HEK293 (cell line): ENCODE results near the gene NOL3.

ENCODE experiments used
- CTCF ChIA-PET: fragments of 350-600 bp; formaldehyde crosslinking; extraction: SDS; loops from one replicate; lab custom pipeline; 2021; ENCODE audit warnings: antibody characterized with exemption; lab: Yijun Ruan, JAX
- POLR2A ChIA-PET: fragments of 300-600 bp; formaldehyde crosslinking; extraction: SDS; loops from one replicate; lab custom pipeline; 2020; ENCODE audit warnings: antibody characterized with exemption, inconsistent platforms; lab: Yijun Ruan, JAX
- H3K27ac ChIP-seq: fragments of 200-500 bp; sonication (Bioruptor generic); 2 replicates; pipeline ENCODE4 v1.5.1; 2014; ENCODE audit warnings: low read depth, low read length, control low read depth, inconsistent platforms; ENCODE audit errors: extremely low read depth
- H3K36me3 ChIP-seq, 2 experiments: fragments of 200-500 bp in 1 of 2; sonication (Bioruptor generic) in 1 of 2; 1 replicate in 1 of 2; 2 replicates in 1 of 2; pipeline ENCODE4 v1.5.1; 2014 to 2017; ENCODE audit warnings: inconsistent platforms in 2 of 2, low read length in 2 of 2; ENCODE audit not compliant: control insufficient read depth in 2 of 2, insufficient read depth in 1 of 2
- H3K4me1 ChIP-seq: fragments of 200-500 bp; sonication (Bioruptor generic); 2 replicates; pipeline ENCODE4 v1.5.1; 2014; ENCODE audit warnings: mild to moderate bottlenecking, low read length, inconsistent platforms; ENCODE audit not compliant: control insufficient read depth, insufficient read depth
- H3K4me3 ChIP-seq: 2 replicates; pipeline ENCODE4 v1.5.1; 2011; ENCODE audit warnings: low read depth, mild to moderate bottlenecking, control low read depth, low read length, moderate library complexity
- H3K9me3 ChIP-seq: fragments of 200-500 bp; sonication (Bioruptor generic); 2 replicates; pipeline ENCODE4 v1.5.1; 2014; ENCODE audit warnings: low read depth, low read length, inconsistent platforms; ENCODE audit not compliant: control insufficient read depth, insufficient read depth
- GLI2 ChIP-seq: fragments of 450-650 bp; formaldehyde crosslinking; IDR thresholded peaks from 2 replicates; pipeline ENCODE4; 2017; ENCODE audit warnings: missing biosample characterization, missing genetic modification characterization, low read depth, borderline replicate concordance
- IKZF3 ChIP-seq: fragments of 450-650 bp; IDR thresholded peaks from 2 replicates; pipeline ENCODE4 v1.5.0; 2018; ENCODE audit warnings: missing biosample characterization, mild to moderate bottlenecking, missing genetic modification characterization, moderate library complexity
- MEIS1 ChIP-seq: sonication (generic); formaldehyde crosslinking; IDR thresholded peaks from 2 replicates; pipeline ENCODE4 v1.8.1; 2022; ENCODE audit warnings: missing genetic modification reagents, mild to moderate bottlenecking, borderline replicate concordance
- ZFHX2 ChIP-seq: fragments of 450-650 bp; formaldehyde crosslinking; conservative IDR thresholded peaks from 2 replicates; pipeline ENCODE4 v1.5.1; 2016; ENCODE audit warnings: missing biosample characterization, missing genetic modification characterization
- ZNF202 ChIP-seq: fragments of 450-650 bp; formaldehyde crosslinking; IDR thresholded peaks from 2 replicates; pipeline ENCODE4 v1.5.1; 2016; ENCODE audit warnings: missing biosample characterization, missing genetic modification characterization, borderline replicate concordance
- ZNF341 ChIP-seq: fragments of 450-650 bp; formaldehyde crosslinking; IDR thresholded peaks from 2 replicates; pipeline ENCODE4; 2016; ENCODE audit warnings: low read depth, missing biosample characterization, missing genetic modification characterization
- ZNF404 ChIP-seq: fragments of 450-650 bp; formaldehyde crosslinking; IDR thresholded peaks from 2 replicates; pipeline ENCODE4 v1.5.1; 2017; ENCODE audit warnings: missing biosample characterization, missing genetic modification characterization
- ZNF501 ChIP-seq: fragments of 450-650 bp; formaldehyde crosslinking; IDR thresholded peaks from 2 replicates; pipeline ENCODE4 v1.5.1; 2016; ENCODE audit warnings: missing biosample characterization, missing genetic modification characterization
- ZNF510 ChIP-seq: fragments of 450-650 bp; formaldehyde crosslinking; IDR thresholded peaks from 2 replicates; pipeline ENCODE4 v1.5.1; 2018; ENCODE audit warnings: mild to moderate bottlenecking, missing genetic modification characterization, missing biosample characterization; ENCODE audit not compliant: insufficient replicate concordance
- ZNF530 ChIP-seq: fragments of 450-650 bp; formaldehyde crosslinking; IDR thresholded peaks from 2 replicates; pipeline ENCODE4 v1.5.1; 2016; ENCODE audit warnings: low read depth, missing biosample characterization, missing genetic modification characterization
- ZNF558 ChIP-seq: fragments of 450-650 bp; formaldehyde crosslinking; IDR thresholded peaks from 2 replicates; pipeline ENCODE4 v1.5.1; 2016; ENCODE audit warnings: missing biosample characterization, missing genetic modification characterization
- ZNF596 ChIP-seq: fragments of 450-650 bp; IDR thresholded peaks from 2 replicates; pipeline ENCODE4 v1.5.0; 2018; ENCODE audit warnings: missing biosample characterization, mild to moderate bottlenecking, missing genetic modification characterization, moderate library complexity
- ZNF621 ChIP-seq: fragments of 450-650 bp; formaldehyde crosslinking; IDR thresholded peaks from 2 replicates; pipeline ENCODE4 v1.5.1; 2017; ENCODE audit warnings: missing biosample characterization, missing genetic modification characterization
- ZNF654 ChIP-seq: fragments of 450-650 bp; formaldehyde crosslinking; IDR thresholded peaks from 2 replicates; pipeline ENCODE4 v1.5.1; 2016; ENCODE audit warnings: low read depth, missing biosample characterization, missing genetic modification characterization
- ZNF791 ChIP-seq: fragments of 450-650 bp; formaldehyde crosslinking; IDR thresholded peaks from 2 replicates; pipeline ENCODE4 v1.5.1; 2016; ENCODE audit warnings: missing biosample characterization, missing genetic modification characterization
- TF ChIP-seq, protein P1 (sequence below): fragments of 450-650 bp; formaldehyde crosslinking; IDR thresholded peaks from 2 replicates; pipeline ENCODE4 v1.5.1; 2016; ENCODE audit warnings: missing biosample characterization, missing genetic modification characterization
- TF ChIP-seq, protein P2 (sequence below): fragments of 450-650 bp; formaldehyde crosslinking; IDR thresholded peaks from 2 replicates; pipeline ENCODE4 v1.5.1; 2016; ENCODE audit warnings: missing biosample characterization, missing genetic modification characterization, borderline replicate concordance
- TF ChIP-seq, protein P3 (sequence below): fragments of 450-650 bp; IDR thresholded peaks from 2 replicates; pipeline ENCODE4 v1.5.1; 2018; ENCODE audit warnings: missing biosample characterization, mild to moderate bottlenecking, missing genetic modification characterization
- TF ChIP-seq, protein P4 (sequence below): fragments of 450-650 bp; formaldehyde crosslinking; IDR thresholded peaks from 2 replicates; pipeline ENCODE4 v1.5.1; 2016; ENCODE audit warnings: missing biosample characterization, missing genetic modification characterization

Gene NOL3

DNA sequence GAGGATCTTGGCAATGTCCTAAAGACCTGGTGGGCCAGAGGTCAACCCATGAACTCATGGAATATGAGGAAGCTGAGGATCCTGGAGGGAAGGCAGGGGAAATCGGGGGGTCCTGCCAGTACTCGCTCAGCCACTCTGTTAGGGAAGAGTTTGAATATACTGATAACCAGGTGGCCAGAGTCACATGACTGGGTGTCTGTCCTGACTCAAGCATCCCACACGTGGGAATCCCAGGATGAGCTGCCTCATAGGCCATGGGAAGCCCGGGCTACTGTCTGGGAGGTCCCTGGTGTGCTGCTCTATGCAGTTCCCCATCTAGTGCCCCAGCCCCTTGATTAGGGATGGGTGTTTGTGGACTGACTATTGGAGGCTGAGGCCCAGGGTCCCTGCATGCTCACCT, 18.0 kb downstream of the NOL3 start (continued):
- TF ChIP-seq IKZF3 (tag by site-specific recombination) (no peak), ZNF202 (tag by site-specific recombination) (no peak), ZNF530 (tag by site-specific recombination) (no peak), ZNF791 (tag by site-specific recombination) (no peak)
- TF ChIP-seq, protein P1, sequence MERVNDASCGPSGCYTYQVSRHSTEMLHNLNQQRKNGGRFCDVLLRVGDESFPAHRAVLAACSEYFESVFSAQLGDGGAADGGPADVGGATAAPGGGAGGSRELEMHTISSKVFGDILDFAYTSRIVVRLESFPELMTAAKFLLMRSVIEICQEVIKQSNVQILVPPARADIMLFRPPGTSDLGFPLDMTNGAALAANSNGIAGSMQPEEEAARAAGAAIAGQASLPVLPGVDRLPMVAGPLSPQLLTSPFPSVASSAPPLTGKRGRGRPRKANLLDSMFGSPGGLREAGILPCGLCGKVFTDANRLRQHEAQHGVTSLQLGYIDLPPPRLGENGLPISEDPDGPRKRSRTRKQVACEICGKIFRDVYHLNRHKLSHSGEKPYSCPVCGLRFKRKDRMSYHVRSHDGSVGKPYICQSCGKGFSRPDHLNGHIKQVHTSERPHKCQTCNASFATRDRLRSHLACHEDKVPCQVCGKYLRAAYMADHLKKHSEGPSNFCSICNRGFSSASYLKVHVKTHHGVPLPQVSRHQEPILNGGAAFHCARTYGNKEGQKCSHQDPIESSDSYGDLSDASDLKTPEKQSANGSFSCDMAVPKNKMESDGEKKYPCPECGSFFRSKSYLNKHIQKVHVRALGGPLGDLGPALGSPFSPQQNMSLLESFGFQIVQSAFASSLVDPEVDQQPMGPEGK (tag by site-specific recombination) = no peak

DNA sequence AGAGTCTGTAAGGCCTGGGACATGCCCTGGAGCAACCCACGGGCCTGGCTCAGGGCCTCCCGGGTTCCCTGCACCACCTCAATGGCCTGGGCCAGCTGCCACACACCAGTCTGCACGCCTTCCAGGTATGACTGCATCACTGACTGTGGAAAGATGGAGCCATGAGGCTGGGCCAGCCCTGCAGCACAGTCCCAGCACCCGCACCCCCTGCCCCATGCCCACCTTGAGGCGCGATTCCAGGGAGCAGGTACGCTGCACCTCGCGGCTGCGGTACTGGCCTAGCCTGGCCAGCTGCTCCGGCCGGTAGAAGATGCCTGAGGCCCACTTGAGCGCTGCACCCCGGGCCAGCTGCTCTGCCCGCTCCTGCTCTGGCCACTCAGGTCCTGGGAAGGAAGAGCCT, 18.5 kb downstream of the NOL3 start:
- Histone ChIP-seq H3K4me1 (peaks cover 7% of the 10 kb centered on the region), H3K36me3 (peaks cover 0 to 10% of the 10 kb centered on the region in 2 experiments; a peak in 2 of 3 replicates), H3K27ac (no peak overlapping the region), H3K9me3 (no peaks in the 10 kb centered on the region), H3K4me3 (no peak overlapping the region)
- POLR2A ChIA-PET = interaction anchor here (1.2 kb wide), 1 partner anchor 10 kb away, joined by 3 read pairs; the partner anchor contains the start of gene ELMO3
- no peak for TF ChIP-seq ZNF341 (tag by site-specific recombination)
- TF ChIP-seq, protein P2, sequence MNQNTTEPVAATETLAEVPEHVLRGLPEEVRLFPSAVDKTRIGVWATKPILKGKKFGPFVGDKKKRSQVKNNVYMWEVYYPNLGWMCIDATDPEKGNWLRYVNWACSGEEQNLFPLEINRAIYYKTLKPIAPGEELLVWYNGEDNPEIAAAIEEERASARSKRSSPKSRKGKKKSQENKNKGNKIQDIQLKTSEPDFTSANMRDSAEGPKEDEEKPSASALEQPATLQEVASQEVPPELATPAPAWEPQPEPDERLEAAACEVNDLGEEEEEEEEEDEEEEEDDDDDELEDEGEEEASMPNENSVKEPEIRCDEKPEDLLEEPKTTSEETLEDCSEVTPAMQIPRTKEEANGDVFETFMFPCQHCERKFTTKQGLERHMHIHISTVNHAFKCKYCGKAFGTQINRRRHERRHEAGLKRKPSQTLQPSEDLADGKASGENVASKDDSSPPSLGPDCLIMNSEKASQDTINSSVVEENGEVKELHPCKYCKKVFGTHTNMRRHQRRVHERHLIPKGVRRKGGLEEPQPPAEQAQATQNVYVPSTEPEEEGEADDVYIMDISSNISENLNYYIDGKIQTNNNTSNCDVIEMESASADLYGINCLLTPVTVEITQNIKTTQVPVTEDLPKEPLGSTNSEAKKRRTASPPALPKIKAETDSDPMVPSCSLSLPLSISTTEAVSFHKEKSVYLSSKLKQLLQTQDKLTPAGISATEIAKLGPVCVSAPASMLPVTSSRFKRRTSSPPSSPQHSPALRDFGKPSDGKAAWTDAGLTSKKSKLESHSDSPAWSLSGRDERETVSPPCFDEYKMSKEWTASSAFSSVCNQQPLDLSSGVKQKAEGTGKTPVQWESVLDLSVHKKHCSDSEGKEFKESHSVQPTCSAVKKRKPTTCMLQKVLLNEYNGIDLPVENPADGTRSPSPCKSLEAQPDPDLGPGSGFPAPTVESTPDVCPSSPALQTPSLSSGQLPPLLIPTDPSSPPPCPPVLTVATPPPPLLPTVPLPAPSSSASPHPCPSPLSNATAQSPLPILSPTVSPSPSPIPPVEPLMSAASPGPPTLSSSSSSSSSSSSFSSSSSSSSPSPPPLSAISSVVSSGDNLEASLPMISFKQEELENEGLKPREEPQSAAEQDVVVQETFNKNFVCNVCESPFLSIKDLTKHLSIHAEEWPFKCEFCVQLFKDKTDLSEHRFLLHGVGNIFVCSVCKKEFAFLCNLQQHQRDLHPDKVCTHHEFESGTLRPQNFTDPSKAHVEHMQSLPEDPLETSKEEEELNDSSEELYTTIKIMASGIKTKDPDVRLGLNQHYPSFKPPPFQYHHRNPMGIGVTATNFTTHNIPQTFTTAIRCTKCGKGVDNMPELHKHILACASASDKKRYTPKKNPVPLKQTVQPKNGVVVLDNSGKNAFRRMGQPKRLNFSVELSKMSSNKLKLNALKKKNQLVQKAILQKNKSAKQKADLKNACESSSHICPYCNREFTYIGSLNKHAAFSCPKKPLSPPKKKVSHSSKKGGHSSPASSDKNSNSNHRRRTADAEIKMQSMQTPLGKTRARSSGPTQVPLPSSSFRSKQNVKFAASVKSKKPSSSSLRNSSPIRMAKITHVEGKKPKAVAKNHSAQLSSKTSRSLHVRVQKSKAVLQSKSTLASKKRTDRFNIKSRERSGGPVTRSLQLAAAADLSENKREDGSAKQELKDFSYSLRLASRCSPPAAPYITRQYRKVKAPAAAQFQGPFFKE (tag by site-specific recombination) = no peak
- TF ChIP-seq MEIS1 = no peak
- TF ChIP-seq ZNF510 (tag by site-specific recombination) = no peak
- no peak for TF ChIP-seq ZNF404 (tag by site-specific recombination)
- no peak for TF ChIP-seq ZNF558 (tag by site-specific recombination)
- no peak for TF ChIP-seq ZNF791 (tag by site-specific recombination)
- no peak for TF ChIP-seq GLI2 (tag by site-specific recombination)
- no peak for TF ChIP-seq ZFHX2 (tag by site-specific recombination)
- no peak for TF ChIP-seq ZNF621 (tag by site-specific recombination)
- CTCF ChIA-PET = interaction anchor here (0.7 to 1.5 kb wide), 4 partner anchors 38 to 228 kb away, joined by 3 to 6 read pairs (median 4); partner anchors contain the start of genes CES3 and TMEM208

DNA sequence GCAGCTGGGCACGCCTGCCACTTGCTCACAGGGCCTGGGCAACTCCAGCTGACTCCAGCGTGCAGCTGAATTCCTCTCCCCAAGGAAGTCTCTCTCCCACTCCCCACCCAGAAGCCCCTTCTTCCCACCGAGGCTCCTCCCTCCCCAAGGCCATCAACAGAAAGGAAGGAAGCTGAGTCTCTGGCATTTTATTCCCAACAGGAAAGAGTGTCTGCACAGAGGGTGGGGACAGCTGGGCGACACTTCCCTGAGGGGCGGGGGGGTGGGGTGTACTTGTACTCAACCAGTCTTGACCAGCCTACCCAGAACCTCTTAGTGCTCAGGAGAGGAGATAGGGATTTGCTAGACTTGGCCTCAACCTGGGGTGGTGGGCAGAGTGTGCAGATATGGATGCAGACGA, 19.7 kb downstream of the NOL3 start, which contains the start of gene EXOC3L1:
TSS of gene EXOC3L1 (minus strand) at position 96 of the 400 bp plus-strand sequence. CDS start 460 bp downstream, outside the sequence.
- ChIA-PET POLR2A (interaction anchor here (0.6 kb wide), 1 partner anchor 57 kb away, joined by 4 read pairs; no protein-coding TSS in a partner anchor), CTCF (interaction anchor here (0.7 to 1.2 kb wide), 2 partner anchors 35 to 174 kb away, joined by 5 to 6 read pairs; no protein-coding TSS in a partner anchor)
- Histone ChIP-seq H3K4me1 (peaks cover 7% of the 10 kb centered on the region), H3K9me3 (no peaks in the 10 kb centered on the region), H3K4me3 (no peak within 1 kb of the TSS), H3K36me3 (peaks cover 4 to 23% of the 10 kb centered on the region in 2 experiments; a peak in 2 of 3 replicates), H3K27ac (no peak within 1 kb of the TSS)
- TF ChIP-seq, protein P3, sequence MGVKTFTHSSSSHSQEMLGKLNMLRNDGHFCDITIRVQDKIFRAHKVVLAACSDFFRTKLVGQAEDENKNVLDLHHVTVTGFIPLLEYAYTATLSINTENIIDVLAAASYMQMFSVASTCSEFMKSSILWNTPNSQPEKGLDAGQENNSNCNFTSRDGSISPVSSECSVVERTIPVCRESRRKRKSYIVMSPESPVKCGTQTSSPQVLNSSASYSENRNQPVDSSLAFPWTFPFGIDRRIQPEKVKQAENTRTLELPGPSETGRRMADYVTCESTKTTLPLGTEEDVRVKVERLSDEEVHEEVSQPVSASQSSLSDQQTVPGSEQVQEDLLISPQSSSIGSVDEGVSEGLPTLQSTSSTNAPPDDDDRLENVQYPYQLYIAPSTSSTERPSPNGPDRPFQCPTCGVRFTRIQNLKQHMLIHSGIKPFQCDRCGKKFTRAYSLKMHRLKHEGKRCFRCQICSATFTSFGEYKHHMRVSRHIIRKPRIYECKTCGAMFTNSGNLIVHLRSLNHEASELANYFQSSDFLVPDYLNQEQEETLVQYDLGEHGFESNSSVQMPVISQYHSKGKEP (tag by site-specific recombination) = no peak
- TF ChIP-seq, protein P1 (tag by site-specific recombination) = no peak
- TF ChIP-seq GLI2 (tag by site-specific recombination) (no peak), ZNF596 (tag by site-specific recombination) (no peak), ZNF654 (tag by site-specific recombination) (no peak), ZNF501 (tag by site-specific recombination) (no peak)
- TF ChIP-seq, protein P4, sequence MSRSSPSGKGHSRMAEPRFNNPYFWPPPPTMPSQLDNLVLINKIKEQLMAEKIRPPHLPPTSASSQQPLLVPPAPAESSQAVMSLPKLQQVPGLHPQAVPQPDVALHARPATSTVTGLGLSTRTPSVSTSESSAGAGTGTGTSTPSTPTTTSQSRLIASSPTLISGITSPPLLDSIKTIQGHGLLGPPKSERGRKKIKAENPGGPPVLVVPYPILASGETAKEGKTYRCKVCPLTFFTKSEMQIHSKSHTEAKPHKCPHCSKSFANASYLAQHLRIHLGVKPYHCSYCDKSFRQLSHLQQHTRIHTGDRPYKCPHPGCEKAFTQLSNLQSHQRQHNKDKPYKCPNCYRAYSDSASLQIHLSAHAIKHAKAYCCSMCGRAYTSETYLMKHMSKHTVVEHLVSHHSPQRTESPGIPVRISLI (tag by site-specific recombination) = no peak
